Adrenal gland (tissue), 12 donors: ENCODE data around the gene TMEM45A. TPM values are rescaled to one million over a fixed set of nuclear protein-coding genes. Genes with fewer than 3 reads are reported as not detected.

Experiments used
- DNase-seq, 7 donors: peaks; one replicate each; pipeline ENCODE4 v3.0.0-alpha.2; 2019 to 2020
- H3K27ac ChIP-seq, 5 donors: fragments of 200-600 bp; sonication (generic) in 4 of 5; 1 replicate in 3 of 5; 2 replicates in 2 of 5; pipeline versions ENCODE4 v1.5.1 to v1.8.0; 2016 to 2020; ENCODE audit warnings: mild to moderate bottlenecking in 1 of 5
- H3K27me3 ChIP-seq: fragments of 200-600 bp; 2 replicates; pipeline ENCODE4 v1.8.0; 2021
- H3K36me3 ChIP-seq, 2 donors: fragments of 200-600 bp; replicated peaks in 1 of 2; 1 replicate in 1 of 2; 2 replicates in 1 of 2; pipeline versions ENCODE4 v1.5.1 to v1.8.0; 2018 to 2022
- H3K4me1 ChIP-seq, 2 donors: fragments of 200-600 bp; replicated peaks in 1 of 2; 1 replicate in 1 of 2; 2 replicates in 1 of 2; pipeline versions ENCODE4 v1.5.1 to v1.8.0; 2018 to 2021
- H3K4me3 ChIP-seq, 4 donors: fragments of 200-600 bp; sonication (generic) in 3 of 4; one replicate each; pipeline ENCODE4 v1.5.1; 2016 to 2018
- H3K9me3 ChIP-seq, 3 donors: fragments of 200-600 bp; sonication (generic) in 1 of 3; replicated peaks in 1 of 3; 1 replicate in 2 of 3; 2 replicates in 1 of 3; pipeline versions ENCODE4 v1.5.1 to v1.8.0; 2016 to 2021
- POLR2A ChIP-seq, 2 donors: fragments of 450-650 bp; IDR thresholded peaks; one replicate each; pipeline ENCODE4 v1.6.1; 2017; ENCODE audit warnings: antibody characterized with exemption in 2 of 2, mild to moderate bottlenecking in 2 of 2, moderate library complexity in 1 of 2
- WGBS, 4 donors: extraction: QIAGEN DNeasy Blood & Tissue Kit in 2 of 4; methylation state at CpG; one replicate each; pipeline versions ENCODE4 v1.1.5 to v1.1.7; 2013 to 2017; 5-methylcytosine and 5-hydroxymethylcytosine counted together
- intact Hi-C, 2 donors: fragments of 100-400 bp; cut with DNase I; formaldehyde crosslinking; loops; one replicate each; pipeline versions ENCODE4 v1.14.1 to v1.15.0; 2022 to 2023
- polyA plus RNA-seq, 3 donors: library from polyadenylated mRNA; stranded (reverse); fragments of 200-250 nt in 2 of 3; fragments of 350-450 nt in 1 of 3; fragmentation: Illumina TruSeq in 1 of 3; extraction: RNeasy Lipid Tissue Mini Kit (QIAGEN cat#74804) in 1 of 3; gene quantifications; one replicate each; pipeline ENCODE4 v1.2.3, GENCODE V29; 2013 to 2014
- total RNA-seq, 9 donors: library from RNA; depleted of rRNA in 4 of 9; stranded (reverse); fragments of >200 nt in 4 of 9; fragments of 120-200 nt in 1 of 9; fragmentation: NEBNext Ultra II Directional in 1 of 9; extraction: Animal tissue kit (Norgen Biotek cat#: 25700) in 1 of 9; gene quantifications; one replicate each; pipeline versions ENCODE4 v1.1.0 to v1.2.4, GENCODE V29; 2013 to 2023
- TF ChIP-seq, protein P1 (sequence below), 6 experiments: fragments of 450-650 bp in 4 of 6; fragments of 200-600 bp in 2 of 6; sonication (generic) in 1 of 6; IDR thresholded peaks; 1 replicate in 5 of 6; 2 replicates in 1 of 6; pipeline versions ENCODE4 v1.5.1 to v1.8.0; 2016 to 2021; ENCODE audit warnings: antibody characterized with exemption in 6 of 6, mild to moderate bottlenecking in 2 of 6, moderate library complexity in 1 of 6
- donor health status: healthy with polysubstance abuse.
- donor health status: Bipolar disorder and iron deficiency.
- donor health status: DM: yes; HTN: yes; CAD: no.
- donor health status: DM: no; HTN: no; CAD: no.
- donor health status: DM: no; HTN: no; CAD: no.
- donor health status: DM: yes; HTN: yes; CAD: no.

TMEM45A gene
- total and polyA plus RNA-seq, 12 donors, result 9.8 to 38.7 (median 27.5) TPM

DNA sequence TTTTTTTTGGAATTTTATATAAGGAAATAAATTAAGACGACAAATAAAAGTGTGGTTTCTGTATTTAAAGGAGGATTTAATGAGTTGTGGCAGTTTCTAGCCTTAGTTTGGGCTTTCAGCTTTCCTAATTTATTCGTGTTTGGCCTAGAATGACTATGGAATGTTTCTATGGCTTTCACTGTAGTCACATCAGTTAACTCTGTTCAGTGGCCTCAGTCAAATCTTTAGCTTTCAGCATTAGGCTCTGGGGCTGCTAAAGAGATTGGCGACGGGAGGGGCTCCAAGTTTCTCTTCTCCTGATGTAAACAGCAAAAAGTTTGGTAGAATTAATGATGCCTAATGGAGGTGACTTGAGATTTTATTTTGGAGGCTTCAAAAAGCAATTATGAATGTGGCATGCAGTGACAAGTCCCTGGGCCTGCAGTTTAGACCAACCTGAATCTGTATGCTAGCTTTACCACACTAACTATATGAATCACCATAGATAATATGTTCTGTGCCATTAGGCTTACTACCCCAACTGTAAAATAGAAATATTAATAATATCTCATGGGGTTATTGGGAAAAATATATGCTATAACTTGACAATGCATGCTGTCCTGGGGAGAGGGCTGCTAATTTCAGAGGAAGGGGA, 69.9 kb downstream of the TMEM45A start:
- intact Hi-C loops, result no loop called here
- TF ChIP-seq POLR2A (IDR thresholded peaks at IDR 0.05), result no peak
- TF ChIP-seq, protein P1, sequence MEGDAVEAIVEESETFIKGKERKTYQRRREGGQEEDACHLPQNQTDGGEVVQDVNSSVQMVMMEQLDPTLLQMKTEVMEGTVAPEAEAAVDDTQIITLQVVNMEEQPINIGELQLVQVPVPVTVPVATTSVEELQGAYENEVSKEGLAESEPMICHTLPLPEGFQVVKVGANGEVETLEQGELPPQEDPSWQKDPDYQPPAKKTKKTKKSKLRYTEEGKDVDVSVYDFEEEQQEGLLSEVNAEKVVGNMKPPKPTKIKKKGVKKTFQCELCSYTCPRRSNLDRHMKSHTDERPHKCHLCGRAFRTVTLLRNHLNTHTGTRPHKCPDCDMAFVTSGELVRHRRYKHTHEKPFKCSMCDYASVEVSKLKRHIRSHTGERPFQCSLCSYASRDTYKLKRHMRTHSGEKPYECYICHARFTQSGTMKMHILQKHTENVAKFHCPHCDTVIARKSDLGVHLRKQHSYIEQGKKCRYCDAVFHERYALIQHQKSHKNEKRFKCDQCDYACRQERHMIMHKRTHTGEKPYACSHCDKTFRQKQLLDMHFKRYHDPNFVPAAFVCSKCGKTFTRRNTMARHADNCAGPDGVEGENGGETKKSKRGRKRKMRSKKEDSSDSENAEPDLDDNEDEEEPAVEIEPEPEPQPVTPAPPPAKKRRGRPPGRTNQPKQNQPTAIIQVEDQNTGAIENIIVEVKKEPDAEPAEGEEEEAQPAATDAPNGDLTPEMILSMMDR (IDR thresholded peaks at IDR 0.05), result no peak

DNA sequence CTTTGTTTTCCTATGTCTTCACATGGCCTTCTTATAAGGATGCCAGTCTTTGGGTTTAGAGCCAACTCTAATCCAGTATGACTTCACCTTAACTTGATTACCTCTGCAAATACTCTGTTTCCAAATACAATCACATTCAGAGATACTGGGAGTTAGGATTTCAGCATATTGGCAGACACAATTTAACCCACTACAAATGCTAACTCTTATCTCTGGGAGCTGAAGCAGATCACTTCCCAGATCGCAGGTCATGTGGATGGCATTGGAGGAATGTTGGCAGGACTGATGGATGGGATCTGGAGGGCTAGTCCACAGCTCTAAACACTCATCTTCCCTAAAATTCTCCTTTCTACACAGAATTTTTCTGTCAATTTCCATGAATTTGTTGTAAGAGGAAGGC, 70.8 kb downstream of the TMEM45A start:
- intact Hi-C loops, result no loop called here
- Histone ChIP-seq H3K9me3 (no peaks in the 10 kb centered on the region), H3K4me3 (no peak overlapping the region), H3K27me3 (no peaks in the 10 kb centered on the region), H3K36me3 (no peaks in the 10 kb centered on the region), H3K4me1 (no peaks in the 10 kb centered on the region), H3K27ac (no peak overlapping the region)
- peak in 1 of 7 donors; percentile 4 for DNase-seq
- TF ChIP-seq, protein P1 (IDR thresholded peaks at IDR 0.05), result no peak
- no peak for TF ChIP-seq POLR2A (IDR thresholded peaks at IDR 0.05)
- WGBS, 4 donors, result 56 to 91% (median 71%) methylated on average over 1 of the region's 1 CpG

More for the DNA sequence above, 69.9 kb downstream of the TMEM45A start:
- no peak for DNase-seq
- Histone ChIP-seq H3K4me3 (no peak overlapping the region), H3K4me1 (no peaks in the 10 kb centered on the region), H3K27ac (no peak overlapping the region), H3K9me3 (no peaks in the 10 kb centered on the region), H3K36me3 (no peaks in the 10 kb centered on the region), H3K27me3 (no peaks in the 10 kb centered on the region)
- WGBS, 4 donors, result 90 to 93% (median 93%) methylated on average over 4 of the region's 4 CpGs

GRCh38 chr3:100563652-100564211, 71.3 kb downstream of the TMEM45A start:
- Histone ChIP-seq H3K36me3 (no peaks in the 10 kb centered on the region), H3K4me3 (no peak overlapping the region), H3K4me1 (no peaks in the 10 kb centered on the region), H3K9me3 (no peaks in the 10 kb centered on the region), H3K27me3 (no peaks in the 10 kb centered on the region), H3K27ac (no peak overlapping the region)
- WGBS, 4 donors, result 83 to 92% (median 88%) methylated on average over 1 to 2 of the region's 2 CpGs
- no peak for DNase-seq
- intact Hi-C loops, result no loop called here
- TF ChIP-seq, protein P1 (IDR thresholded peaks at IDR 0.05), result no peak
- no peak for TF ChIP-seq POLR2A (IDR thresholded peaks at IDR 0.05)

- DNase-seq, result no peak
- H3K4me1 ChIP-seq, result no peaks in the 10 kb centered on the region
- no peak overlapping the region for H3K4me3 ChIP-seq
- H3K27me3 ChIP-seq, result no peaks in the 10 kb centered on the region
- H3K9me3 ChIP-seq, result no peaks in the 10 kb centered on the region
- H3K27ac ChIP-seq, result no peak overlapping the region
- H3K36me3 ChIP-seq, result no peaks in the 10 kb centered on the region
- WGBS, 4 donors, result 88 to 98% (median 92%) methylated on average over 2 of the region's 2 CpGs
- TF ChIP-seq, protein P1 (IDR thresholded peaks at IDR 0.05), result no peak
- TF ChIP-seq POLR2A (IDR thresholded peaks at IDR 0.05), result no peak
- intact Hi-C loops, result no loop called here
Observed at GRCh38 chr3:100570811-100571210, 78.4 kb downstream of the TMEM45A start.
